Uterus (tissue), 2 donors: ENCODE measurements around the gene SNX8.

Source experiments
- POLR2A ChIP-seq, 2 donors: fragments of 450-650 bp; IDR thresholded peaks; one replicate each; pipeline ENCODE4 v1.6.1; 2016; ENCODE audit warnings: antibody characterized with exemption in 2 of 2, mild to moderate bottlenecking in 1 of 2, moderate library complexity in 1 of 2
- TF ChIP-seq, protein P1 (sequence below), 4 experiments: fragments of 200-600 bp in 2 of 4; fragments of 450-650 bp in 2 of 4; sonication (generic) in 2 of 4; IDR thresholded peaks; one replicate each; pipeline ENCODE4 v1.5.1; 2016 to 2019; ENCODE audit warnings: antibody characterized with exemption in 4 of 4, mild to moderate bottlenecking in 2 of 4, moderate library complexity in 1 of 4

DNA sequence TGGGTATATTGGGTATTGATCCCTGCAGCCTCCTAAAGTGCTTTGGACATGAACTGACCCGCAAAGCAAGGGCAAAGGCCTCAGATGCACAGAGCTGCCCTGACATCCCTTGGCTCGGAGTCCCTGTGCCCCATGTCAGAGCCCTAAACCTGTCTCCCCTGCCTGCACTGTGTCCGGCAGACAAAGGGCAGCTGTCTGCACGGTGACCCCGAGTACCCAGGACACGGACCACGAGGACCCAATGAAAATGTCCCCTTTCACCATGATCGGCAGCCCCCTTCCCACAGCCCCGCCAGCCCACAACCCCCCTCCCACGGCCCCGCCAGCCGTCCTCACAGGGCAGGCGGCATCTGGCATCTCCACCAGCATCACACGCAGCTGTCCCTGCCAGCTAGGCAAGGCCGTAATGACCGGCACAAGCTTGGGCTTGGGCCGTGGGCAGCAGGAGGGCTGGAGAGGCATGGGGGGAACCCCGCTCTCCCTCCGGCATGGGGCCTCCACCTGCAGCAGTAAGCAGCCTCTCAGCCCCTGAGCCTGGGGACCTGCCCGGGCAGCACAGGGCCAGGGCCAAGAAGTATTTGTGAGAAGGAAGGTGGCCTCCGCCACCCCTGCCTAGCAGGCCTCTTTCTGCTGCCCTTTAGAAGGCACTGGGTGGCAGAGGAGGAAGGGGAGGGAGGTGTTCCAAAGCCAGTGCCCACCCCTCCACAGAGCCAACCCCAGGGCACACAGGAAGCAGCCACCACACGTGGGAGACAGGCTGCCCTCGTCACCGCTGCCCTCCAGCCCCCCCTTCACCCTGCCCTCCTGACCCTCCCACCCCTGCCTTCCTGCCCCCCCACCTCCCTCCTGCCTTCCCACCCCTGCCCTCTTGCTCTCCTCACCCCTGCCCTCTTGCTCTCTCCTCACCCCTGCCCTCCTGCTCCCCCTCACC lies 62.1 kb downstream of the SNX8 start:
- TF ChIP-seq, protein P1, sequence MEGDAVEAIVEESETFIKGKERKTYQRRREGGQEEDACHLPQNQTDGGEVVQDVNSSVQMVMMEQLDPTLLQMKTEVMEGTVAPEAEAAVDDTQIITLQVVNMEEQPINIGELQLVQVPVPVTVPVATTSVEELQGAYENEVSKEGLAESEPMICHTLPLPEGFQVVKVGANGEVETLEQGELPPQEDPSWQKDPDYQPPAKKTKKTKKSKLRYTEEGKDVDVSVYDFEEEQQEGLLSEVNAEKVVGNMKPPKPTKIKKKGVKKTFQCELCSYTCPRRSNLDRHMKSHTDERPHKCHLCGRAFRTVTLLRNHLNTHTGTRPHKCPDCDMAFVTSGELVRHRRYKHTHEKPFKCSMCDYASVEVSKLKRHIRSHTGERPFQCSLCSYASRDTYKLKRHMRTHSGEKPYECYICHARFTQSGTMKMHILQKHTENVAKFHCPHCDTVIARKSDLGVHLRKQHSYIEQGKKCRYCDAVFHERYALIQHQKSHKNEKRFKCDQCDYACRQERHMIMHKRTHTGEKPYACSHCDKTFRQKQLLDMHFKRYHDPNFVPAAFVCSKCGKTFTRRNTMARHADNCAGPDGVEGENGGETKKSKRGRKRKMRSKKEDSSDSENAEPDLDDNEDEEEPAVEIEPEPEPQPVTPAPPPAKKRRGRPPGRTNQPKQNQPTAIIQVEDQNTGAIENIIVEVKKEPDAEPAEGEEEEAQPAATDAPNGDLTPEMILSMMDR (IDR thresholded peaks at IDR 0.05), result no peak
- no peak for TF ChIP-seq POLR2A (IDR thresholded peaks at IDR 0.05)
